GM12878 (cell line): Measurements from ENCODE around the gene CXCR6. TPM values are rescaled to one million over a fixed set of nuclear protein-coding genes. Genes with fewer than 3 reads are reported as not detected.

Experiments
- ATAC-seq: fragments of 200-7000 bp; cut with Tn5 transposase; 3 replicates; pipeline ENCODE4 v1.9.1; 2020; ENCODE audit warnings: mild to moderate bottlenecking, moderate library complexity
- BruUV-seq: library from RNA; stranded (reverse); fragments of 400-500 nt; replicated peaks from 2 replicates; lab custom pipeline; 2021; lab: Mats Ljungman, UMichigan
- CTCF ChIA-PET: fragments of 300-600 bp; sonication (Branson Sonifier 250); formaldehyde crosslinking; extraction: SDS; loops from one replicate; lab custom pipeline; 2021; ENCODE audit warnings: inconsistent platforms; lab: Yijun Ruan, JAX
- POLR2A ChIA-PET: fragments of 350-600 bp; formaldehyde crosslinking; extraction: SDS; loops from one replicate; lab custom pipeline; 2021; ENCODE audit warnings: inconsistent platforms; lab: Charles Lee
- RAD21 ChIA-PET: fragments of 300-600 bp; sonication (Branson Sonifier 250); formaldehyde crosslinking; loops from one replicate; lab custom pipeline; 2023; ENCODE audit warnings: antibody characterized with exemption; ENCODE audit not compliant: unreplicated experiment; lab: Charles Lee
- SMC1A ChIA-PET: fragments of 300-600 bp; sonication (Branson Sonifier 250); formaldehyde crosslinking; loops from one replicate; lab custom pipeline; 2023; ENCODE audit not compliant: unreplicated experiment, uncharacterized antibody; lab: Charles Lee
- DNase-seq: peaks from one replicate; pipeline ENCODE4 v3.0.0-alpha.2; 2011; ENCODE audit warnings: low read depth, low spot score
- FAIRE-seq: peaks from 3 replicates; lab custom pipeline; 2011; peaks lifted over from hg19 to GRCh38; lab: Jason Lieb, UNC
- H2AFZ ChIP-seq: 2 replicates; pipeline ENCODE4 v1.6.0; 2011; ENCODE audit warnings: low read depth, low read length, control low read depth; ENCODE audit not compliant: control insufficient read depth
- H3K27ac ChIP-seq: 2 replicates; pipeline ENCODE4 v1.5.1; 2011; ENCODE audit warnings: control low read depth; ENCODE audit not compliant: control insufficient read depth, insufficient read depth
- H3K27me3 ChIP-seq, 2 experiments: replicated peaks in 1 of 2; 2 replicates each; pipeline versions ENCODE4 v1.6.0 to v1.6.1; 2011; ENCODE audit warnings: low read length in 1 of 2; ENCODE audit not compliant: control insufficient read depth in 2 of 2, insufficient read depth in 2 of 2
- H3K36me3 ChIP-seq, 2 experiments: 2 replicates each; pipeline ENCODE4 v1.5.1; 2011; ENCODE audit warnings: low read length in 1 of 2; ENCODE audit not compliant: control insufficient read depth in 2 of 2, insufficient read depth in 2 of 2
- H3K4me1 ChIP-seq: 2 replicates; pipeline ENCODE4 v1.6.1; 2011; ENCODE audit warnings: mild to moderate bottlenecking, low read length, moderate library complexity, mixed read lengths; ENCODE audit not compliant: control insufficient read depth, insufficient read depth
- H3K4me2 ChIP-seq: 2 replicates; pipeline ENCODE4 v1.6.0; 2011; ENCODE audit warnings: control low read depth; ENCODE audit not compliant: control insufficient read depth, insufficient read depth
- H3K4me3 ChIP-seq: fragments of 200-600 bp; sonication (generic); 2 replicates; pipeline ENCODE4 v1.5.1; 2016
- H3K79me2 ChIP-seq: 2 replicates; pipeline ENCODE4 v1.6.0; 2011; ENCODE audit warnings: low read length; ENCODE audit not compliant: control insufficient read depth, insufficient read depth
- H3K9ac ChIP-seq: 2 replicates; pipeline ENCODE4 v1.8.0; 2011; ENCODE audit warnings: low read length, control low read depth, mixed read lengths; ENCODE audit not compliant: control insufficient read depth, insufficient read depth
- H3K9me3 ChIP-seq: replicated peaks from 3 replicates; pipeline ENCODE4 v1.5.1; 2011; ENCODE audit warnings: mild to moderate bottlenecking, low read length; ENCODE audit not compliant: control insufficient read depth, insufficient read depth
- H4K20me1 ChIP-seq: 2 replicates; pipeline ENCODE4 v1.6.0; 2011; ENCODE audit not compliant: control insufficient read depth, insufficient read depth
- BMI1 ChIP-seq: fragments of 450-650 bp; IDR thresholded peaks from 2 replicates; pipeline ENCODE4 v1.6.1; 2016; ENCODE audit warnings: mild to moderate bottlenecking, moderate library complexity, borderline replicate concordance
- CTCF ChIP-seq, 3 experiments: IDR thresholded peaks in 2 of 3; conservative IDR thresholded peaks in 1 of 3; 2 replicates each; pipeline ENCODE4 v1.5.1; 2011; ENCODE audit warnings: low read depth in 3 of 3, low read length in 3 of 3, mild to moderate bottlenecking in 3 of 3, control low read depth in 2 of 3, moderate library complexity in 2 of 3, inconsistent platforms in 1 of 3, mixed read lengths in 1 of 3; ENCODE audit not compliant: control insufficient read depth in 2 of 3, insufficient read depth in 1 of 3; ENCODE audit errors: extremely low read depth in 1 of 3
- FOXK2 ChIP-seq: fragments of 450-650 bp; IDR thresholded peaks from 2 replicates; pipeline ENCODE4 v1.6.1; 2017; ENCODE audit warnings: mild to moderate bottlenecking, moderate library complexity
- PKNOX1 ChIP-seq: fragments of 450-650 bp; IDR thresholded peaks from 2 replicates; pipeline ENCODE4 v1.6.1; 2016; ENCODE audit warnings: mild to moderate bottlenecking
- PRDM15 ChIP-seq: fragments of 450-650 bp; formaldehyde crosslinking; IDR thresholded peaks from 2 replicates; pipeline ENCODE4 v1.4.0; 2020; ENCODE audit warnings: mild to moderate bottlenecking, moderate library complexity
- RUNX3 ChIP-seq: IDR thresholded peaks from 2 replicates; pipeline ENCODE4 v1.6.1; 2012; ENCODE audit warnings: low read length, inconsistent platforms
- SKIL ChIP-seq: fragments of 450-650 bp; IDR thresholded peaks from 2 replicates; pipeline ENCODE4 v1.6.1; 2017; ENCODE audit warnings: mild to moderate bottlenecking, low read depth, inconsistent platforms; ENCODE audit not compliant: poor library complexity, severe bottlenecking
- SUPT20H ChIP-seq: IDR thresholded peaks from 2 replicates; pipeline ENCODE4 v1.6.1; 2011; ENCODE audit warnings: low read depth, mild to moderate bottlenecking, low read length, moderate library complexity, borderline replicate concordance; ENCODE audit not compliant: control insufficient read depth
- SUZ12 ChIP-seq: fragments of 200-600 bp; sonication (generic); IDR thresholded peaks from one replicate; pipeline ENCODE4 v1.6.1; 2018; ENCODE audit warnings: antibody characterized with exemption, mild to moderate bottlenecking; ENCODE audit not compliant: unreplicated experiment
- ZNF217 ChIP-seq: fragments of 450-650 bp; IDR thresholded peaks from 2 replicates; pipeline ENCODE4 v1.6.1; 2017; ENCODE audit warnings: antibody characterized with exemption, mild to moderate bottlenecking
- WGBS: methylation state at CpG from one replicate; pipeline ENCODE4 v1.1.6; 2016; ENCODE audit warnings: low lambda C conversion rate; ENCODE audit not compliant: insufficient replicate concordance, insufficient coverage; ENCODE audit errors: missing lambda C conversion rate; 5-methylcytosine and 5-hydroxymethylcytosine counted together
- in situ Hi-C: fragments of 300-500 bp; cut with MboI; formaldehyde crosslinking; loops from 9 replicates; pipeline ENCODE4 v1.14.3; 2018; ENCODE audit warnings: mixed read lengths
- intact Hi-C: fragments of 100-400 bp; cut with micrococcal nuclease; formaldehyde crosslinking; loops from one replicate; pipeline ENCODE4 v1.14.2; 2022; ENCODE audit not compliant: unreplicated experiment
- polyA plus RNA-seq, 11 experiments: library from polyadenylated mRNA; depleted of rRNA in 4 of 11; unstranded in 6 of 11; stranded (reverse) in 5 of 11; fragments of >200 nt; fragmentation: Nextera tagmentation in 4 of 11; fragmentation: Illumina TruSeq in 1 of 11; extraction: Ambion mirVana in 4 of 11; extraction: Trizol in 1 of 11; gene quantifications; 1 replicate in 1 of 11; 2 replicates in 10 of 11; pipeline versions ENCODE4 v1.2.1 to v1.2.3, GENCODE V29; 2011 to 2016; ENCODE audit warnings: inconsistent platforms in 2 of 11, missing spikeins in 2 of 11, low read depth in 1 of 11
- total RNA-seq, 4 experiments: library from RNA; depleted of rRNA in 3 of 4; stranded (reverse); fragments of >200 nt in 3 of 4; fragmentation: Illumina TruSeq in 1 of 4; extraction: Trizol in 1 of 4; gene quantifications; 2 replicates each; pipeline versions ENCODE4 v1.2.1 to v1.2.3, GENCODE V29; 2013 to 2021

The CXCR6 gene
- total and polyA plus RNA-seq, 10 of the 15 experiments (the other 5 are each of a cell fraction or from before 2014, with no cell fraction given): 0.04 to 0.20 (median 0.12) TPM; not detected in 5

- Histone ChIP-seq H3K9me3 (no peaks in the 10 kb centered on the region), H3K36me3 (peaks cover 22 to 26% of the 10 kb centered on the region in 2 experiments), H3K9ac (no peak overlapping the region), H4K20me1 (no peaks in the 10 kb centered on the region), H3K27ac (no peak overlapping the region), H3K27me3 (no peaks in the 10 kb centered on the region), H3K4me1 (peaks cover 48% of the 10 kb centered on the region), H3K4me3 (no peak overlapping the region), H3K79me2 (no peaks in the 10 kb centered on the region), H3K4me2 (peak overlapping the region; percentile 55; the same call in 1 of the 2 replicates), H2AFZ (no peak overlapping the region)
- 11% methylated on average over 5 of the region's 5 CpGs for WGBS
- no TSS peak for BruUV-seq
- ChIA-PET CTCF (interaction anchor here (0.5 to 8.4 kb wide), 15 partner anchors 8 to 269 kb away, joined by 3 to 90 read pairs (median 4); partner anchors contain the start of gene CCR1), SMC1A (interaction anchor here (0.7 to 5.9 kb wide), 23 partner anchors 9 to 416 kb away, joined by 3 to 35 read pairs (median 5); partner anchors contain the start of genes CCR1 and CXCR6), POLR2A (interaction anchor here (0.7 to 2.5 kb wide), 6 partner anchors 9 to 194 kb away, joined by 3 to 16 read pairs (median 6); partner anchors contain the start of gene FYCO1), RAD21 (interaction anchor here (0.7 to 3.1 kb wide), 14 partner anchors 8 to 129 kb away, joined by 3 to 32 read pairs (median 4); partner anchors contain the start of genes CXCR6 and FYCO1)
- intact Hi-C loops: no loop called here
- FAIRE-seq (no peak), DNase-seq (no peak), ATAC-seq (peak; percentile 88)
- in situ Hi-C loops: no loop called here
- TF ChIP-seq SKIL (no peak), BMI1 (no peak), RUNX3 (peak; percentile 79), FOXK2 (no peak), CTCF (IDR thresholded peaks at IDR 0.05 in 2 of 3, conservative IDR thresholded peaks at IDR 0.05 in 1 of 3; ENCODE audit: control insufficient read depth in 2 of 3, extremely low read depth in 1 of 3, insufficient read depth in 1 of 3, low read depth in 3 of 3, low read length in 3 of 3) (no peak), SUZ12 (no peak), PKNOX1 (no peak), SUPT20H (no peak), PRDM15 (CRISPR knock-in tag) (no peak), ZNF217 (no peak)
Observed at GRCh38 chr3:45962033-45962432, 18.8 kb downstream of the CXCR6 start.
